Stimulated activated CD8-positive, alpha-beta memory T cell treated with anti-CD3 and anti-CD28 coated beads, Interleukin-7, amount 100 ng/mL, for 48 hours (primary cell): ENCODE results near the gene MARK1.

ENCODE experiments used
- DNase-seq, 2 donors: peaks; one replicate each; pipeline ENCODE4 v3.0.0-alpha.2; 2020; ENCODE audit warnings: low read depth in 1 of 2; ENCODE audit errors: extremely low read depth in 1 of 2

The MARK1 gene

GRCh38 chr1:220687809-220688208 is 159.9 kb downstream of the MARK1 start:
- no peak for DNase-seq

GRCh38 chr1:220689666-220690065 is 161.7 kb downstream of the MARK1 start:
- DNase-seq, result no peak

- peak; percentile 36 to 45 for DNase-seq
These were observed 162.5 kb downstream of the MARK1 start, which contains the start of gene C1orf115 for GRCh38 chr1:220690140-220691052. C1orf115 (plus strand) TSS chr1:220690363; CDS start chr1:220690403, 40 bp downstream.

- DNase-seq, result no peak
These were observed 163.2 kb downstream of the MARK1 start for GRCh38 chr1:220691053-220691684.

GRCh38 chr1:220692436-220693228 is 164.7 kb downstream of the MARK1 start:
- no peak for DNase-seq

GRCh38 chr1:220694866-220695382 is 167.0 kb downstream of the MARK1 start:
- no peak for DNase-seq

- DNase-seq, result no peak
These were observed 167.5 kb downstream of the MARK1 start for GRCh38 chr1:220695426-220695825.

GRCh38 chr1:220696226-220696862 is 168.4 kb downstream of the MARK1 start:
- no peak for DNase-seq

GRCh38 chr1:220696863-220697231 is 168.9 kb downstream of the MARK1 start:
- no peak for DNase-seq

- DNase-seq, result no peak
These were observed 169.4 kb downstream of the MARK1 start for GRCh38 chr1:220697326-220697725.

GRCh38 chr1:220698607-220699016 is 170.7 kb downstream of the MARK1 start:
- no peak for DNase-seq

GRCh38 chr1:220699044-220699443 is 171.1 kb downstream of the MARK1 start:
- DNase-seq, result no peak

GRCh38 chr1:220700556-220701179 is 172.7 kb downstream of the MARK1 start:
- DNase-seq, result no peak

- DNase-seq, result no peak
These were observed 174.0 kb downstream of the MARK1 start for GRCh38 chr1:220701974-220702373.

- DNase-seq, result no peak
These were observed 174.9 kb downstream of the MARK1 start for GRCh38 chr1:220702733-220703270.

GRCh38 chr1:220703305-220703704 is 175.4 kb downstream of the MARK1 start:
- DNase-seq, result no peak

GRCh38 chr1:220705782-220706181 is 177.8 kb downstream of the MARK1 start:
- DNase-seq, result no peak

- no peak for DNase-seq
These were observed 178.5 kb downstream of the MARK1 start for GRCh38 chr1:220706480-220706879.

GRCh38 chr1:220707160-220707559 is 179.2 kb downstream of the MARK1 start:
- no peak for DNase-seq

GRCh38 chr1:220708244-220708643 is 180.3 kb downstream of the MARK1 start:
- DNase-seq, result no peak
